Heart left ventricle (tissue), 16 donors: Measurements from ENCODE around the gene PAMR1. TPM values are rescaled to one million over a fixed set of nuclear protein-coding genes. Genes with fewer than 3 reads are reported as not detected.

Experiments used
- ATAC-seq, 4 donors: fragments of 200-7000 bp; cut with Tn5 transposase; one replicate each; pipeline ENCODE4 v1.9.1; 2020 to 2022; ENCODE audit warnings: moderate library complexity in 4 of 4, mild to moderate bottlenecking in 3 of 4, moderate number of reproducible peaks in 1 of 4
- DNase-seq, 5 donors: peaks; one replicate each; pipeline ENCODE4 v3.0.0-alpha.2; 2020
- H3K27ac ChIP-seq, 12 donors: fragments of 200-600 bp; sonication (generic) in 4 of 12; one replicate each; pipeline versions ENCODE4 v1.5.0 to v1.8.0; 2016 to 2022; ENCODE audit warnings: mild to moderate bottlenecking in 2 of 12
- H3K27me3 ChIP-seq, 9 donors: fragments of 200-600 bp; sonication (generic) in 2 of 9; one replicate each; pipeline versions ENCODE4 v1.5.1 to v1.8.0; 2016 to 2022; ENCODE audit warnings: mild to moderate bottlenecking in 3 of 9
- H3K36me3 ChIP-seq, 9 donors: fragments of 200-600 bp; sonication (generic) in 2 of 9; one replicate each; pipeline versions ENCODE4 v1.5.0 to v1.8.0; 2018 to 2022; ENCODE audit warnings: mild to moderate bottlenecking in 2 of 9
- H3K4me1 ChIP-seq, 12 donors: fragments of 200-600 bp; sonication (generic) in 4 of 12; one replicate each; pipeline versions ENCODE4 v1.5.0 to v1.8.0; 2016 to 2022; ENCODE audit warnings: mild to moderate bottlenecking in 3 of 12
- H3K4me3 ChIP-seq, 12 donors: fragments of 200-600 bp; sonication (generic) in 4 of 12; one replicate each; pipeline versions ENCODE4 v1.5.0 to v1.8.0; 2017 to 2022; ENCODE audit warnings: mild to moderate bottlenecking in 9 of 12, moderate library complexity in 4 of 12
- H3K9me3 ChIP-seq, 12 donors: fragments of 200-600 bp; sonication (generic) in 4 of 12; one replicate each; pipeline versions ENCODE4 v1.5.0 to v1.8.0; 2016 to 2022; ENCODE audit warnings: mild to moderate bottlenecking in 1 of 12
- CTCF ChIP-seq, 12 donors: fragments of 200-600 bp; sonication (generic) in 4 of 12; IDR thresholded peaks; one replicate each; pipeline versions ENCODE4 v1.5.0 to v1.8.0; 2018 to 2022; ENCODE audit warnings: antibody characterized with exemption in 12 of 12, mild to moderate bottlenecking in 5 of 12
- POLR2A ChIP-seq, 2 donors: fragments of 450-650 bp; IDR thresholded peaks; one replicate each; pipeline ENCODE4 v1.6.1; 2017; ENCODE audit warnings: antibody characterized with exemption in 2 of 2, mild to moderate bottlenecking in 2 of 2, moderate library complexity in 2 of 2
- WGBS, 4 donors: extraction: QIAGEN DNeasy Blood & Tissue Kit in 2 of 4; methylation state at CpG; one replicate each; pipeline versions ENCODE4 v1.1.5 to v1.1.7; 2013 to 2018; 5-methylcytosine and 5-hydroxymethylcytosine counted together
- intact Hi-C, 10 donors: fragments of 100-400 bp; cut with DNase I; formaldehyde crosslinking; loops; one replicate each; pipeline versions ENCODE4 v1.11.1 to v1.14.2; 2022
- polyA plus RNA-seq, 2 donors: library from polyadenylated mRNA; stranded (reverse); fragments of 200-250 nt; gene quantifications; one replicate each; pipeline ENCODE4 v1.2.3, GENCODE V29; 2013
- total RNA-seq, 9 donors: library from RNA; depleted of rRNA in 2 of 9; stranded (reverse); fragments of >200 nt in 2 of 9; fragmentation: NEBNext Ultra II Directional in 3 of 9; extraction: Animal tissue kit (Norgen Biotek cat#: 25700) in 3 of 9; gene quantifications; one replicate each; pipeline versions ENCODE4 v1.1.0 to v1.2.4, GENCODE V29; 2016 to 2023
- donor health status: ischemic (EF 13 %, LVEDD 7.1; RV severe dilation, severe dysfunction).
- donor health status: healthy with polysubstance abuse.
- donor health status: DM: no; HTN: yes; CAD: no.
- donor health status: DM: no; HTN: no; CAD: no.
- donor health status: ischemic (EF 25% LVEDD 6.9; RV normal size, moderate dysfunction).
- donor health status: ischemic (EF 25% LVEDD 5.7; RV mildly dilated, moderate dysfunction).
- donor health status: healthy.
- donor health status: DM: yes; HTN: yes; CAD: no.
- donor health status: ischemic (EF 35%, LVEDD 5.7; RV mildly dilated, moderate dysfunction).
- donor health status: nonischemic (EF 11% LVEDD 7.7; RV severe dilation, severe dysfunction).
- donor health status: DM: yes; HTN: yes; CAD: no.
- donor health status: PGD.
- donor health status: ischemic (EF 29% LVEDD 5.4; RV normal size, mild dysfunction).
- donor health status: nonischemic (EF 23%, LVEDD 6.1; RV moderate dilation, normal function).

Gene PAMR1
- total and polyA plus RNA-seq, 11 donors, result 3.5 to 18.3 (median 7.0) TPM

- Histone ChIP-seq H3K36me3 (no peaks in the 10 kb centered on the region), H3K9me3 (no peaks in the 10 kb centered on the region), H3K27me3 (no peaks in the 10 kb centered on the region), H3K27ac (no peak overlapping the region), H3K4me3 (no peak overlapping the region), H3K4me1 (no peaks in the 10 kb centered on the region)
- DNase-seq, result no peak
- TF ChIP-seq POLR2A (IDR thresholded peaks at IDR 0.05), result no peak
- no peak for TF ChIP-seq CTCF (IDR thresholded peaks at IDR 0.05)
- ATAC-seq, result no peak
- intact Hi-C loops, result no loop called here
- 35 to 52% (median 48%) methylated on average over 1 of the region's 1 CpG for WGBS, 4 donors
Observed at GRCh38 chr11:35398881-35399280, 126.5 kb downstream of the PAMR1 start.

- no peak overlapping the region for H3K27ac ChIP-seq
- no peaks in the 10 kb centered on the region for H3K36me3 ChIP-seq
- no peak overlapping the region for H3K4me3 ChIP-seq
- peaks cover 0 to 20% (median 5%) of the 10 kb centered on the region in 12 donors for H3K4me1 ChIP-seq
- DNase-seq, result no peak
- H3K9me3 ChIP-seq, result no peaks in the 10 kb centered on the region
- intact Hi-C loops, result loop anchor here in 9 of 10 donors (2.0 to 5.0 kb wide), 8 partner anchors 158 to 883 kb away; partner anchors contain the start of gene ELF5 (in 1 of the 9)
- WGBS, 4 donors, result 75 to 90% (median 86%) methylated on average over 5 of the region's 5 CpGs
- H3K27me3 ChIP-seq, result no peaks in the 10 kb centered on the region
- no peak for ATAC-seq
- TF ChIP-seq CTCF (IDR thresholded peaks at IDR 0.05) (no peak), POLR2A (IDR thresholded peaks at IDR 0.05) (no peak)
Observed at GRCh38 chr11:35394941-35395340, 130.5 kb downstream of the PAMR1 start.

- intact Hi-C loops, result loop anchor here (2.0 to 5.0 kb wide), 12 partner anchors 156 to 881 kb away; partner anchors contain the start of gene ELF5 (in 1 of the 10)
- Histone ChIP-seq H3K27ac (no peak overlapping the region), H3K27me3 (no peaks in the 10 kb centered on the region), H3K9me3 (no peaks in the 10 kb centered on the region), H3K36me3 (no peaks in the 10 kb centered on the region), H3K4me1 (peaks cover 0 to 20% (median 5%) of the 10 kb centered on the region in 12 donors), H3K4me3 (no peak overlapping the region)
- no peak for TF ChIP-seq POLR2A (IDR thresholded peaks at IDR 0.05)
- ATAC-seq (no peak), DNase-seq (no peak)
- 57 to 76% (median 60%) methylated on average over 3 to 4 of the region's 4 CpGs for WGBS, 4 donors
Observed at GRCh38 chr11:35393098-35393497, 132.3 kb downstream of the PAMR1 start.

GRCh38 chr11:35391922-35392688 lies 133.3 kb downstream of the PAMR1 start:
- H3K9me3 ChIP-seq, result no peaks in the 10 kb centered on the region
- H3K4me1 ChIP-seq, result peaks cover 0 to 20% (median 6%) of the 10 kb centered on the region in 12 donors
- H3K27me3 ChIP-seq, result no peaks in the 10 kb centered on the region
- peak; percentile 74 to 97 (median 89) for TF ChIP-seq CTCF (IDR thresholded peaks at IDR 0.05)
- no peak for TF ChIP-seq POLR2A (IDR thresholded peaks at IDR 0.05)
- no peak overlapping the region for H3K27ac ChIP-seq
- ATAC-seq (peak; percentile 83 to 95 (median 92)), DNase-seq (peak; percentile 78 to 89 (median 81))
- H3K36me3 ChIP-seq, result no peaks in the 10 kb centered on the region
- 21 to 27% (median 22%) methylated on average over 13 of the region's 13 CpGs for WGBS, 4 donors
- peak overlapping the region in 3 of 12 donors; percentile 6 to 25 (median 6) for H3K4me3 ChIP-seq
- intact Hi-C loops, result loop anchor here (1.0 to 5.0 kb wide), 14 partner anchors 155 to 880 kb away; partner anchors contain the start of gene ELF5 (in 1 of the 10)
